HG03135 (cell line): ENCODE measurements around the gene EVX1.

Experiments
- ATAC-seq: cut with Tn5 transposase; IDR thresholded peaks from one replicate; pipeline ENCODE4 v1.9.1; 2021; ENCODE audit warnings: mild to moderate bottlenecking, moderate library complexity; ENCODE audit not compliant: unreplicated experiment

EVX1 gene

GRCh38 chr7:27242555-27243339, at the start of gene EVX1:
EVX1 (plus strand) TSS chr7:27242802; CDS start chr7:27243031, 229 bp downstream.
- no peak for ATAC-seq

- ATAC-seq = no peak
These were observed 49.1 kb upstream of the EVX1 start for GRCh38 chr7:27193335-27194001.

GRCh38 chr7:27194002-27194352, 48.6 kb upstream of the EVX1 start:
- ATAC-seq = no peak

DNA sequence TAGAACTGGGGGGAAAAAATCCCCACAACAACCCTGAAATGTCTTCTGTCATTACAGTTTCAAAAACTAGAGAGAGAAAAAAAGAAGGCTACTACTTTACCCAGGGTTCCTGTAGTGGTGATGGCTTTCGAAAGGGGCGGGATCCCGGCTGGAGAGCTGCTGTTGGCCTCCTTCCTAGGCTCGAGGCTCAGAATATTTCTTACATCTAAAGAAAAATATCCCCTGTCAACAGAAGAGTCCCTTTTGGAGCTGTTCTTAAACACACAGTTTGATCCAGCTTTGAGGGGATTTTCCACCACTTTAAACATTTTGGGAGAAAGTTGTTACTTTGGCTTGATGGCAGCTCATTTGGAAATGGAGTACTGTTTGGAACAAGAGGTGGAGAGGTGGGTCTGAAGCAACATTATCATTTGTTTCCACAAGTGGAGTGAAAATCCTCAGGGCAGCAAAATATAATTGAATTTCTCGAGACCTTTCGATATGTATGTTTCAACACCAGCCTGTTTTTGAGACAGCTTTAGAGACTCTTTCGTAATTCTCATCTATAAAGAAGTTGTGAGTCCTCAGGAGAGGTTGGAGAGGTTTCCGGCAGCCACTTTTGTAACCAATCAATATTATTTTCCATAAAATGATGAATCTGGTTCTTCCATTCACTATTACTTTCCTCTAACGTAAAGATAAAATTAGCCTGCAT, 47.8 kb upstream of the EVX1 start:
- ATAC-seq = no peak

GRCh38 chr7:27196287-27196767, 46.3 kb upstream of the EVX1 start:
- no peak for ATAC-seq

DNA sequence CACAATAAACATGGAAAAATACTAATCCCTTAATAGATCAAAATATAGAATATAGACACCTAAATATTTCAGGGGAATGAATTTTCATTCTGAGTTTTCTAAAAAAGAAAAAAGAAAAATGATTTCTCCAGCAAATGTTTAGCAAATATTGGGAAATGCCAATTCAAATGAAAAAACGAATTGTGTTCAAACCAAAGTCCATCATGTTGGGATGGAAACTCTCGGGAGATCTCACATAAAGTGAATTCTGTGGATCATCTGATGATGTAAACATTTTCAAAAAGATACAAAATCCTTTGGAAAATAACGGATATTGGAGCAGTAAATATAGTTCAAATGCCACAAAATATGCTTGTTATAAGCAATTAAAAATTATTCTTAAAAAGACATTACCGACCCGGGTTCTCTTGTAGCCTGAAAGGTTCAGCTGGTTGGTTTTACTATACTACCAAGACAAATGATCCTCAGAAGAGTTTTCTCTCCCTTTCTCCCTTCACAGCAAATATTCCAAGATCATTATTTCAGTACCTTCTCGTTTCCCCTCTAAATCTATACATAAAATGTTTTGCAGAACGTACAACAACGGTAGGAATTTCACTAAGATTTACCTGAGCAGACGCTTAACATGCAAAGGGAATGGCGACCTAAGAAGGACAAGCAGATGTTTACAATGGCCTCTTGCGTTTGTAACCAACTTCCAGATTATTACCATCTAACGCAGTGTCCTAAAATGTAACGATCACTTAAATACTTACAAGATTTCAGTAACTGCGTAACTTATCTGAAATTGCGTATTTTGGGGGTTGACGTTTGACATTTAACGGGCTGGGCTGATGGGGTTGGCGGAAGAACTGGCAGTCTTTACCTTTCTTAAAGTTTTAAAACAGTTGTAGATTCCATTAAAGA, 45.2 kb upstream of the EVX1 start:
- no peak for ATAC-seq

DNA sequence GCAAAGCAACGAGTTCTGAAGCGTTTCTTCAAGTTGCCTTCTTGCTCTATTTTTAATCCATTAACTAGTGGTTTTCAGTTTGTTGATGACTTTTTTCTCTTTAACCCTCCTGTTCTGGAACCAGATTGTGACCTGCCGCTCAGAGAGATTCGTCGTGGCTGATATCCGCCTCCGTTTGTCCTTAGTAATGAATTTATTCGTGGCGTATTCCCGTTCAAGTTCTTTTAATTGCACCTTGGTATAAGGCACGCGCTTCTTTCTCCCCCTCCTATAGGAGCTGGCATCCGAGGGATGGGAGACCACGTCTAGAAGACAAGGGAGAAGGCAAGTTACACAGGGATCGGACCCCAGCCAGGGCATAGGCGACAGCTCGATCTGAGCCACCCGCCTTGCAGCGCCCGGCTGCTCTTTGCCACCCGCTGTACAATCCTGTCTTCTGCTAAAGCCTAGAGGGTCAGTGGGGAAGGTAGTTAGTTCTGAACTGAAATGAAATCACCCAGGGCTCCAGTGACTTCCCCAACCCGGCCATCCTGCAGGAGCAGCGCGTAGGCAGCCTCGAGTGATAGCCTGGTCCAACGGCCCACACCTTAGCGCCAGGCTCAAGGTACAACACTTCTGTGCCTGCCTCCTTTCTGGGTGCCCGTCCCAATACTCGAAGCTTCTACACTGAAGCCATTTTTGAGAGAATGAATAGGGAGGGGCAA, 44.3 kb upstream of the EVX1 start:
- no peak for ATAC-seq

GRCh38 chr7:27198871-27199801, 43.5 kb upstream of the EVX1 start:
- ATAC-seq = no peak

- no peak for ATAC-seq
These were observed 42.5 kb upstream of the EVX1 start, which contains the start of gene HOXA13 for GRCh38 chr7:27199849-27200760. HOXA13 (minus strand) TSS chr7:27200091; CDS start chr7:27200077, 14 bp downstream.

GRCh38 chr7:27200761-27201579, 41.6 kb upstream of the EVX1 start:
- ATAC-seq = no peak

GRCh38 chr7:27201580-27202017, 41.0 kb upstream of the EVX1 start:
- ATAC-seq = no peak

DNA sequence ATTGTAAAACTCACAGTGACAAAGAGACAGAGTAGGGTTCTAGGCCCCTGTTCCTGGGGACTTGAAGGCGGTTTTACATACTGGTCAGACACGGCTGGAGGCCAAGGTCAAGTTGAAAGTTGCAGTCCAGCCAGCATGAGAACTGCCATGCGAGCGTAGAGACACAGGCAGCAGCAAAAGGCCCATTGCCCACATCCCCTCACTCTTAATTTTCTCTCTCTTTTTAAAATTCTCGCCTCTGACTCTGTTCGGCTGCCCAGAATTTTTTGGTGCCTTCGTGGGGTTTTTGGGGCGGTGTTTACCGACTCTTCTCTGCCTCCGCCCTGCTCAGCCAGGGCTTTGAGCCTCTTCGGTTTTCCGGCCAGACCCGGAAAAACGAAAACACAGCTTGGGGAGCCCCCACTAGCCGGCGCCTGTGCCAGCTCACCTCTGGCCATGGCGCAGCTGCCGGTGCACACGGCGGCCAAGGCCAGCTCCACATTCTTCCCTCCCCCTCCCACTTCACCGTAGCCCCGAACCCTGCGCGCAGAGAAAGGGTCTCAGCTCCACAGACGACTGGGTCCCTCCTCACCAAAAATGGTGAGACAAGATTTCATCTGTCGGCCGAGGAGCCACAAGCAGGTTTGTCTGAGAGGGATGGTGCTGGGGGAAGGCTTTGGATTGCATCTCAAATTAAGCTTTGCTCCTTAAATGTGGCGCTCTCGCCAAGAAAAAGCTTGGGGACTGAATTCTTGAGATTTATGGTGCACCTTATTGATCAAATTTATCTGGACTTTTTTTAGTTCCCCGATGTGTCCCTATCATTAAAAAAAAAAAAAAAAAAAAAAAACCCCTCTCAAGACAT, 40.4 kb upstream of the EVX1 start:
- ATAC-seq = no peak

GRCh38 chr7:27202862-27203134, 39.8 kb upstream of the EVX1 start:
- no peak for ATAC-seq

DNA sequence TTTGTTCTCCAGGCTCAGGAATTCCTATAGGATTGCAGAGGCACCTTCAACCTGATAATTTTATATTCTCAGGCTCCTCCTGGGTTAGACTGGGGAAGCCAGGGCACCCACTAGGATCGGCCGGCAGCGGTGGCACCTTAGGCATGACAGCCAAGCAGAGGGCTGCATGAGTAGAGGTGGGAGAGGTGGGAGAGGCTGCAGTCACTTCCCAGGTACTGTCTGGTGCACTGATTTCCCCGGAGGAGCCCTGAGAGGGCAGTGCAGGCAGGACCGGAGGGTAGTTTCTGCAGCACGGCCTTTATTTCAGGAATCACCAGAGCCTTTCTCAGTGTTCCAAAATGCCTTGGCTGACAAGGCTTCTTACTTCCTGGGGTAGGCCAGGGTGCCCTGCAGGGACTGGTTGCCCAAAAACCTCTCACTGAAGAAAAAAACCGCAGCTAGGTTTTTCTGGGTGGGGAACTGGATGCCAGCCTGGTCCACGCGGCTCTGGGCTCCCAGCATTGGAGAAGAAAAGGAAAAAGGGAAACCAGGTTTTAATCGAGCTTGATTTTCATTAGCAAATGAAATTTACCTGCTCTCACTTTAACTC, 39.1 kb upstream of the EVX1 start:
- ATAC-seq = no peak

DNA sequence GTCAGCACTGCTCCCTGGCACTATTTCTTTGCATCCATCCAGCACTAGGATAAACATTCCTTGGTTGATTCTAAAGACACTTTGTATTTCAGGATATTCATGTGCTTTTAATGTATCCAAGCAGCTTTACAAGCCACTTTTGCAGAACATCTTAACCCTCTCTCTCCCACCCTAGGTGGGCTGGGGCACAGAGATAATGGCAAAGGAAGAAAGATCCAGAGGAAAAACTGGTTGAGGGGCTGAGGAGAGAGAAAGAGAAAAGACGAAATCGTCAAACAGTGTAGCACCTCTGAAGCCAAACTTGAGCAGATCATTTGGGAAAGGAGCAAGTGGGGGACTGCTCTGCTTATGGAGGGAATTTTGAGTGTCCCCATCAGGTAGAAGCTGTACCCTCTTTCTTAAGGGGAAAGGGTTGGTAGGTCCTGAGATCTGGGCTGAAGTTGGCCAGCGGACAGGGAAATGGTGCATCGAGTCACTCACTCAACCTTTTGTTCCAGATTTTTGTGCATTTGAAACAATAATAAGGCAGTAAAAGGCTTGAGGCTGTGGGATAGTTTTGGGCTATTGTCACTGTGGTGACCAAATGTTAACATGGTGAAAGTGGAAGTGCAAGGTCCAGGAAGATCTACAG, 38.5 kb upstream of the EVX1 start:
- ATAC-seq = no peak
